ENCODE measurements around the gene CNTD1.

- no peak for TF ChIP-seq POLR2A (IDR thresholded peaks at IDR 0.05; ENCODE audit: low read length)
- no peak for TF ChIP-seq GATA1 (IDR thresholded peaks at IDR 0.05; ENCODE audit: low read depth, low read length)
Observed at GRCh38 chr17:42852351-42852750, 53.7 kb downstream of the CNTD1 start.

Data from erythroblast (primary cell).